ENCODE data around the gene DCBLD1. TPM values are rescaled to one million over a fixed set of nuclear protein-coding genes. Genes with fewer than 3 reads are reported as not detected.

The DCBLD1 gene
- total and polyA plus RNA-seq, 2 of the 13 experiments (the other 11 are each of a cell fraction or from before 2014, with no cell fraction given) = 23.2 to 41.5 TPM

DNA sequence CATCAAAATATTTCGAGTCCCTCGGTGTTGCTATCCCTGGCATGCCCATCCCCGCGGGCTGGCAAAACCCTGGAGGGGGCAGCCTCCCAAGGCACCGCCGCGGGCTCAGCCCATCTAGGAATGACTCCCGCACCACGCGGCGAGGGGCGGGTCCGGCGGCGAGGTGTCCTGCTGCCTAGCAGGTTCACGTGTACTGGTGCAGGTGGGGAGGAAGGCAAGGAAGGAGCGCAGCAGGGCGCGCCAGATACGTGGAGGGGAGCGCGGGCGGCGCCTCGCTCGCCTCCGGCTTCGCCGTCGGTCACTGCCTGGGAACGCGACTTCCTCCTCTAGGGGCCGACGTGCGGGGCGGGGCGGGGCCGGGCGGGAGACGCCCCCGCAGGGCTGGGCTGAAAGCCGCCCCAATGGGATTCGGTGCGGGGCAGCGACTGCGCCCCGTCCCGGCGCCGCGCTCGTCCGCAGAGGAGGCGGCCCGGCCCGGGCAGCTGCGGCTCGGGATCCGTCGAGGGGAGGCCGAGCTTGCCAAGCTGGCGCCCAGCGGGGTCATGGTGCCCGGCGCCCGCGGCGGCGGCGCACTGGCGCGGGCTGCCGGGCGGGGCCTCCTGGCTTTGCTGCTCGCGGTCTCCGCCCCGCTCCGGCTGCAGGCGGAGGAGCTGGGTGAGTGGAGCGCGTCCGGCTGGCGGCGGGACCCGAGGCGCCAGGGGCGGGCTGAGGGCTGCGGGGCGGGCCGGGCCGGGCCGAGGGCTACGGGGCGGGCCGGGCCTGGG is at the start of gene DCBLD1 (continued):
- TF ChIP-seq, protein P1, sequence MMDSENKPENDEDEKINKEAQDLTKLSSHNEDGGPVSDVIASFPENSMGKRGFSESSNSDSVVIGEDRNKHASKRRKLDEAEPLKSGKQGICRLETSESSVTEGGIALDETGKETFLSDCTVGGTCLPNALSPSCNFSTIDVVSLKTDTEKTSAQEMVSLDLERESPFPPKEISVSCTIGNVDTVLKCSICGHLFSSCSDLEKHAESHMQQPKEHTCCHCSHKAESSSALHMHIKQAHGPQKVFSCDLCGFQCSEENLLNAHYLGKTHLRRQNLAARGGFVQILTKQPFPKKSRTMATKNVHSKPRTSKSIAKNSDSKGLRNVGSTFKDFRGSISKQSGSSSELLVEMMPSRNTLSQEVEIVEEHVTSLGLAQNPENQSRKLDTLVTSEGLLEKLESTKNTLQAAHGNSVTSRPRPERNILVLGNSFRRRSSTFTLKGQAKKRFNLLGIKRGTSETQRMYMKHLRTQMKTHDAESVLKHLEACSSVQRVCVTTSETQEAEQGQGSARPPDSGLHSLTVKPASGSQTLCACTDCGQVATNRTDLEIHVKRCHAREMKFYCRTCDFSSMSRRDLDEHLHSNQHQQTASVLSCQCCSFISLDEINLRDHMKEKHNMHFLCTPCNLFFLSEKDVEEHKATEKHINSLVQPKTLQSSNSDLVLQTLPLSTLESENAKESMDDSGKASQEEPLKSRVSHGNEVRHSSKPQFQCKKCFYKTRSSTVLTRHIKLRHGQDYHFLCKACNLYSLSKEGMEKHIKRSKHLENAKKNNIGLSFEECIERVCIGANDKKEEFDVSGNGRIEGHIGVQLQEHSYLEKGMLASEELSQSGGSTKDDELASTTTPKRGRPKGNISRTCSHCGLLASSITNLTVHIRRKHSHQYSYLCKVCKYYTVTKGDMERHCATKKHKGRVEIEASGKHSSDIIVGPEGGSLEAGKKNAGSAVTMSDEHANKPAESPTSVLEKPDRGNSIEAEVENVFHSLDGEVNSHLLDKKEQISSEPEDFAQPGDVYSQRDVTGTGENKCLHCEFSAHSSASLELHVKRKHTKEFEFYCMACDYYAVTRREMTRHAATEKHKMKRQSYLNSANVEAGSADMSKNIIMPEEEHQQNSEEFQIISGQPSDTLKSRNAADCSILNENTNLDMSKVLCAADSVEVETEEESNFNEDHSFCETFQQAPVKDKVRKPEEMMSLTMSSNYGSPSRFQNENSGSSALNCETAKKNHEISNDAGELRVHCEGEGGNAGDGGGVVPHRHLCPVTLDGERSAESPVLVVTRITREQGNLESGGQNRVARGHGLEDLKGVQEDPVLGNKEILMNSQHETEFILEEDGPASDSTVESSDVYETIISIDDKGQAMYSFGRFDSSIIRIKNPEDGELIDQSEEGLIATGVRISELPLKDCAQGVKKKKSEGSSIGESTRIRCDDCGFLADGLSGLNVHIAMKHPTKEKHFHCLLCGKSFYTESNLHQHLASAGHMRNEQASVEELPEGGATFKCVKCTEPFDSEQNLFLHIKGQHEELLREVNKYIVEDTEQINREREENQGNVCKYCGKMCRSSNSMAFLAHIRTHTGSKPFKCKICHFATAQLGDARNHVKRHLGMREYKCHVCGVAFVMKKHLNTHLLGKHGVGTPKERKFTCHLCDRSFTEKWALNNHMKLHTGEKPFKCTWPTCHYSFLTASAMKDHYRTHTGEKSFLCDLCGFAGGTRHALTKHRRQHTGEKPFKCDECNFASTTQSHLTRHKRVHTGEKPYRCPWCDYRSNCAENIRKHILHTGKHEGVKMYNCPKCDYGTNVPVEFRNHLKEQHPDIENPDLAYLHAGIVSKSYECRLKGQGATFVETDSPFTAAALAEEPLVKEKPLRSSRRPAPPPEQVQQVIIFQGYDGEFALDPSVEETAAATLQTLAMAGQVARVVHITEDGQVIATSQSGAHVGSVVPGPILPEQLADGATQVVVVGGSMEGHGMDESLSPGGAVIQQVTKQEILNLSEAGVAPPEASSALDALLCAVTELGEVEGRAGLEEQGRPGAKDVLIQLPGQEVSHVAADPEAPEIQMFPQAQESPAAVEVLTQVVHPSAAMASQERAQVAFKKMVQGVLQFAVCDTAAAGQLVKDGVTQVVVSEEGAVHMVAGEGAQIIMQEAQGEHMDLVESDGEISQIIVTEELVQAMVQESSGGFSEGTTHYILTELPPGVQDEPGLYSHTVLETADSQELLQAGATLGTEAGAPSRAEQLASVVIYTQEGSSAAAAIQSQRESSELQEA (CRISPR knock-in tag; IDR thresholded peaks at IDR 0.05; ENCODE audit: not compliant biosample characterization) = no peak
- TF ChIP-seq GABPA (IDR thresholded peaks at IDR 0.05; ENCODE audit: low read depth, low read length) (0 out of 2 replicates have a peak, but pooled peaks have one; percentile 11), GABPA (CRISPR knock-in tag; IDR thresholded peaks at IDR 0.05; ENCODE audit: low read depth) (peak; percentile 30; the same call in 1 of the 2 replicates), ZNF672 (CRISPR knock-in tag; IDR thresholded peaks at IDR 0.05) (no peak), YEATS4 (CRISPR knock-in tag; IDR thresholded peaks at IDR 0.05; ENCODE audit: borderline replicate concordance) (peak; percentile 49), ZNF83 (CRISPR knock-in tag; IDR thresholded peaks at IDR 0.05; ENCODE audit: borderline replicate concordance) (no peak; the same call in 1 of the 2 replicates), ZNF451 (CRISPR knock-in tag; IDR thresholded peaks at IDR 0.05) (peak; percentile 77; the same call in 1 of the 2 replicates), NFE2L2 (IDR thresholded peaks at IDR 0.05; ENCODE audit: low read length) (no peak), ZNF350 (CRISPR knock-in tag; IDR thresholded peaks at IDR 0.05; ENCODE audit: borderline replicate concordance, low read depth) (no peak), ZNF20 (CRISPR knock-in tag; IDR thresholded peaks at IDR 0.05) (no peak), ZFP41 (CRISPR knock-in tag; IDR thresholded peaks at IDR 0.05; ENCODE audit: borderline replicate concordance) (peak; percentile 63; the same call in 1 of the 2 replicates), POLR2G (IDR thresholded peaks at IDR 0.05; ENCODE audit: low read depth, low read length) (peak; percentile 81), ZBTB7B (CRISPR knock-in tag; IDR thresholded peaks at IDR 0.05) (peak; percentile 88), ZNF382 (CRISPR knock-in tag; IDR thresholded peaks at IDR 0.05; ENCODE audit: borderline replicate concordance) (no peak), U2AF1 (optimal IDR thresholded peaks at IDR 0.05; ENCODE audit: low read depth, low read length) (peak; percentile 79), MAF1 (CRISPR knock-in tag; IDR thresholded peaks at IDR 0.05; ENCODE audit: borderline replicate concordance) (0 out of 2 replicates have a peak, but pooled peaks have one; percentile 28)
- TF ChIP-seq, protein P2, sequence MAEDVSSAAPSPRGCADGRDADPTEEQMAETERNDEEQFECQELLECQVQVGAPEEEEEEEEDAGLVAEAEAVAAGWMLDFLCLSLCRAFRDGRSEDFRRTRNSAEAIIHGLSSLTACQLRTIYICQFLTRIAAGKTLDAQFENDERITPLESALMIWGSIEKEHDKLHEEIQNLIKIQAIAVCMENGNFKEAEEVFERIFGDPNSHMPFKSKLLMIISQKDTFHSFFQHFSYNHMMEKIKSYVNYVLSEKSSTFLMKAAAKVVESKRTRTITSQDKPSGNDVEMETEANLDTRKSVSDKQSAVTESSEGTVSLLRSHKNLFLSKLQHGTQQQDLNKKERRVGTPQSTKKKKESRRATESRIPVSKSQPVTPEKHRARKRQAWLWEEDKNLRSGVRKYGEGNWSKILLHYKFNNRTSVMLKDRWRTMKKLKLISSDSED (CRISPR knock-in tag; IDR thresholded peaks at IDR 0.05) = no peak
- TF ChIP-seq, protein P3, sequence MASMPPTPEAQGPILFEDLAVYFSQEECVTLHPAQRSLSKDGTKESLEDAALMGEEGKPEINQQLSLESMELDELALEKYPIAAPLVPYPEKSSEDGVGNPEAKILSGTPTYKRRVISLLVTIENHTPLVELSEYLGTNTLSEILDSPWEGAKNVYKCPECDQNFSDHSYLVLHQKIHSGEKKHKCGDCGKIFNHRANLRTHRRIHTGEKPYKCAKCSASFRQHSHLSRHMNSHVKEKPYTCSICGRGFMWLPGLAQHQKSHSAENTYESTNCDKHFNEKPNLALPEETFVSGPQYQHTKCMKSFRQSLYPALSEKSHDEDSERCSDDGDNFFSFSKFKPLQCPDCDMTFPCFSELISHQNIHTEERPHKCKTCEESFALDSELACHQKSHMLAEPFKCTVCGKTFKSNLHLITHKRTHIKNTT (CRISPR knock-in tag; IDR thresholded peaks at IDR 0.05) = no peak
